Caco-2 (cell line): ENCODE measurements around the gene HLA-DMA. TPM values are rescaled to one million over a fixed set of nuclear protein-coding genes. Genes with fewer than 3 reads are reported as not detected.

Experiments used
- BruUV-seq: library from RNA; stranded (reverse); fragments of 400-500 nt; replicated peaks from 2 replicates; lab custom pipeline; 2021; lab: Mats Ljungman, UMichigan
- CTCF ChIA-PET: fragments of 300-600 bp; sonication (Branson Sonifier 250); formaldehyde crosslinking; loops from one replicate; lab custom pipeline; 2022; ENCODE audit warnings: antibody characterized with exemption; lab: Charles Lee
- POLR2A ChIA-PET: fragments of 300-600 bp; sonication (Branson Sonifier 250); formaldehyde crosslinking; loops from one replicate; lab custom pipeline; 2022; ENCODE audit warnings: antibody characterized with exemption; lab: Charles Lee
- DNase-seq, 2 experiments: peaks; one replicate each; pipeline versions ENCODE4 v3.0.0 to v3.0.0-alpha.2; 2020 to 2022
- H3K27me3 ChIP-seq: replicated peaks from 2 replicates; pipeline ENCODE4 v1.6.0; 2011; ENCODE audit warnings: low read length; ENCODE audit not compliant: control insufficient read depth, insufficient read depth
- H3K36me3 ChIP-seq: 2 replicates; pipeline ENCODE4 v1.5.1; 2011; ENCODE audit warnings: low read length; ENCODE audit not compliant: control insufficient read depth, insufficient read depth
- H3K4me1 ChIP-seq: fragments of 250-450 bp; sonication (Bioruptor Pico); 2 replicates; pipeline ENCODE4 v1.5.1; 2020; ENCODE audit warnings: mild to moderate bottlenecking
- H3K4me3 ChIP-seq: 2 replicates; pipeline ENCODE4 v1.5.1; 2011; ENCODE audit warnings: low read depth, mild to moderate bottlenecking, control low read depth, low read length
- H3K9me3 ChIP-seq: fragments of 250-450 bp; sonication (Bioruptor Pico); 2 replicates; pipeline ENCODE4 v1.5.1; 2020; ENCODE audit warnings: mild to moderate bottlenecking, moderate library complexity
- H3K27ac Mint-ChIP-seq: one replicate; pipeline ENCODE4 v1.8.0; 2022; ENCODE audit warnings: mixed read lengths; ENCODE audit not compliant: unreplicated experiment
- H3K27me3 Mint-ChIP-seq: one replicate; pipeline ENCODE4 v1.8.0; 2022; ENCODE audit warnings: mixed read lengths; ENCODE audit not compliant: insufficient read depth, unreplicated experiment
- H3K36me3 Mint-ChIP-seq: one replicate; pipeline ENCODE4 v1.8.0; 2022; ENCODE audit warnings: mild to moderate bottlenecking, mixed read lengths; ENCODE audit not compliant: insufficient read depth, unreplicated experiment
- H3K4me1 Mint-ChIP-seq: one replicate; pipeline ENCODE4 v1.8.0; 2022; ENCODE audit warnings: low read depth, mixed read lengths; ENCODE audit not compliant: unreplicated experiment
- H3K4me3 Mint-ChIP-seq: one replicate; pipeline ENCODE4 v1.8.0; 2022; ENCODE audit warnings: mild to moderate bottlenecking, moderate library complexity, mixed read lengths; ENCODE audit not compliant: unreplicated experiment
- H3K9me3 Mint-ChIP-seq: one replicate; pipeline ENCODE4 v1.8.0; 2022; ENCODE audit warnings: mixed read lengths; ENCODE audit not compliant: unreplicated experiment
- CTCF ChIP-seq, 2 experiments: fragments of 200-600 bp in 1 of 2; IDR thresholded peaks; 1 replicate in 1 of 2; 2 replicates in 1 of 2; pipeline versions ENCODE4 v1.5.1 to v1.8.0; 2011 to 2022; ENCODE audit warnings: antibody characterized with exemption in 1 of 2, control low read depth in 1 of 2, inconsistent platforms in 1 of 2, low read depth in 1 of 2, low read length in 1 of 2, mild to moderate bottlenecking in 1 of 2, moderate library complexity in 1 of 2; ENCODE audit not compliant: insufficient read depth in 1 of 2, severe bottlenecking in 1 of 2, unreplicated experiment in 1 of 2
- intact Hi-C: fragments of 100-400 bp; cut with micrococcal nuclease; formaldehyde crosslinking; loops from one replicate; pipeline ENCODE4 v1.10.0; 2022; ENCODE audit not compliant: unreplicated experiment
- total RNA-seq: library from RNA; stranded (reverse); gene quantifications from 2 replicates; pipeline ENCODE4 v1.2.3, GENCODE V29; 2022

Gene HLA-DMA
- total RNA-seq, 1 experiment from 2014 or later: 2.1 TPM

DNA sequence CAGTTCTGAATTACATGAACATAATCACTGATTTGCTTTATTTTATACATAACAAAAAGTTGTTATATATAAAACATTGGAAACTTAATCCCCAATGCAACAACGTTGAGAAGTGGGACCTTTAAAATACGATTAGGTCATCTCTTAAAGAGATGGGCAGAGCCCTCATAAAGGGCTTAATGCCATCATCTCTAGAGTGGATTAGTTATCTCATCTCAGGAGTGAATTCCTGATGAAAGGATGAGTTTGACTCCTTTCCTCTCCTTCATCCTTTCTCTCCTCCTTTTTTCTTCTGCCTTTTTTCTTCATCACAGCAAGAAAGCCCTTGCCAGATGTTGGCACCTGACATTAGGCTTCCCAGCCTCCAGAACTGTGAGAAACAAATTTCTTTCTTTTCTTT lies 42.6 kb upstream of the HLA-DMA start:
- no peaks in the 10 kb centered on the region for H3K9me3 ChIP-seq
- TF ChIP-seq CTCF (IDR thresholded peaks at IDR 0.05; ENCODE audit: insufficient read depth in 1 of 2, low read depth in 1 of 2, low read length in 1 of 2, severe bottlenecking in 1 of 2, unreplicated experiment in 1 of 2): no peak
- Mint-ChIP-seq H3K4me1 (no peaks in the 10 kb centered on the region), H3K36me3 (no peaks in the 10 kb centered on the region), H3K27me3 (peaks cover 16% of the 10 kb centered on the region), H3K4me3 (no peak overlapping the region), H3K27ac (no peak overlapping the region), H3K9me3 (no peaks in the 10 kb centered on the region)
- POLR2A ChIA-PET: no interaction called here
- no peaks in the 10 kb centered on the region for H3K36me3 ChIP-seq
- CTCF ChIA-PET: interaction anchor here (1.3 kb wide), 1 partner anchor 11 kb away, joined by 4 read pairs; no protein-coding TSS in a partner anchor
- intact Hi-C loops: no loop called here
- no peaks in the 10 kb centered on the region for H3K27me3 ChIP-seq
- BruUV-seq: no TSS peak
- H3K4me1 ChIP-seq: no peaks in the 10 kb centered on the region
- DNase-seq: no peak
- no peak overlapping the region for H3K4me3 ChIP-seq

DNA sequence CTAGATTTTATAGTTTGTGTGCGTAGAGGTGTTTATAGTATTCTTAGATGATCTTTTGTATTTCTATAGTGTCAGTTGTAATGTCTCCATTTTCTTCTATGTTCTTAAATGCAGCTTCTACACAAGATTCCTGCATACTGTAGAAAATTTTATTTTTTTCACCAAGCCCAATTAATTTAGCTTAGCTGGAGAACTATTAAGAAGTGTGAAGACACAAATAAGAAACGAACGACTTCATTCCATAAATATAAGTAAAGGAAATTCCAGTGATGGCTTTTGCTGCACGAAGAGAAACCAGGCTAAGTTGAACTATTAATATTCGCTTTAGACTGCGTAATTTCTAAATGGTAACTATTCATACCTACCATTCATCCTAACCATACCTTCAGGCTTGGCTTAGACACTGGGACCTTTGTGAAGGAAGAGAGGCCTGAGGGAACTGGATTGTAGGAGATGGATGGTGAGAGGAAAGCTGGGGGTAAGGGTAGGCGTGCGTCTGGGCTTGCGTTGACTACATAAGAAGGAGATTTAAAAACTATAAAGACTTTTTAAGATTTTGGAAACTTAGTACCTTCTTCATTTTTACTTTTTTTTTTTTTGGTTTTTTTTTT lies 40.6 kb upstream of the HLA-DMA start:
- Histone ChIP-seq H3K36me3 (no peaks in the 10 kb centered on the region), H3K9me3 (no peaks in the 10 kb centered on the region), H3K4me3 (no peak overlapping the region), H3K4me1 (no peaks in the 10 kb centered on the region), H3K27me3 (no peaks in the 10 kb centered on the region)
- no peaks in the 10 kb centered on the region for H3K9me3 Mint-ChIP-seq
- H3K4me1 Mint-ChIP-seq: no peaks in the 10 kb centered on the region
- peaks cover 10% of the 10 kb centered on the region for H3K27me3 Mint-ChIP-seq
- no TSS peak for BruUV-seq
- intact Hi-C loops: no loop called here
- no peak for TF ChIP-seq CTCF (IDR thresholded peaks at IDR 0.05; ENCODE audit: insufficient read depth in 1 of 2, low read depth in 1 of 2, low read length in 1 of 2, severe bottlenecking in 1 of 2, unreplicated experiment in 1 of 2)
- no peak overlapping the region for H3K27ac Mint-ChIP-seq
- no peak for DNase-seq
- CTCF ChIA-PET: no interaction called here
- H3K4me3 Mint-ChIP-seq: no peak overlapping the region
- POLR2A ChIA-PET: no interaction called here
- H3K36me3 Mint-ChIP-seq: no peaks in the 10 kb centered on the region

- Histone ChIP-seq H3K36me3 (no peaks in the 10 kb centered on the region), H3K4me1 (no peaks in the 10 kb centered on the region), H3K9me3 (no peaks in the 10 kb centered on the region), H3K27me3 (no peaks in the 10 kb centered on the region), H3K4me3 (no peak overlapping the region)
- H3K27ac Mint-ChIP-seq: no peak overlapping the region
- no peak for DNase-seq
- H3K9me3 Mint-ChIP-seq: no peaks in the 10 kb centered on the region
- CTCF ChIA-PET: no interaction called here
- no peaks in the 10 kb centered on the region for H3K36me3 Mint-ChIP-seq
- intact Hi-C loops: no loop called here
- POLR2A ChIA-PET: no interaction called here
- no peak for TF ChIP-seq CTCF (IDR thresholded peaks at IDR 0.05; ENCODE audit: insufficient read depth in 1 of 2, low read depth in 1 of 2, low read length in 1 of 2, severe bottlenecking in 1 of 2, unreplicated experiment in 1 of 2)
- BruUV-seq: no TSS peak
- H3K4me3 Mint-ChIP-seq: no peak overlapping the region
- H3K4me1 Mint-ChIP-seq: no peaks in the 10 kb centered on the region
- H3K27me3 Mint-ChIP-seq: peaks cover 6% of the 10 kb centered on the region
These were observed 39.1 kb upstream of the HLA-DMA start for GRCh38 chr6:32991972-32992371.
